Activated CD8-positive, alpha-beta memory T cell treated with anti-CD3 and anti-CD28 coated beads for 1 hour (primary cell): ENCODE results near the gene CLEC18C.
"Not testable (repeated sequence)": the region's sequence is repeated elsewhere in the genome, so short reads cannot be mapped to it uniquely, and the experiment has no call there.

ENCODE experiments used
- DNase-seq, 2 donors: peaks; one replicate each; pipeline ENCODE4 v3.0.0-alpha.2; 2020; ENCODE audit warnings: low read depth in 1 of 2; ENCODE audit errors: extremely low read depth in 1 of 2

Gene CLEC18C

DNA sequence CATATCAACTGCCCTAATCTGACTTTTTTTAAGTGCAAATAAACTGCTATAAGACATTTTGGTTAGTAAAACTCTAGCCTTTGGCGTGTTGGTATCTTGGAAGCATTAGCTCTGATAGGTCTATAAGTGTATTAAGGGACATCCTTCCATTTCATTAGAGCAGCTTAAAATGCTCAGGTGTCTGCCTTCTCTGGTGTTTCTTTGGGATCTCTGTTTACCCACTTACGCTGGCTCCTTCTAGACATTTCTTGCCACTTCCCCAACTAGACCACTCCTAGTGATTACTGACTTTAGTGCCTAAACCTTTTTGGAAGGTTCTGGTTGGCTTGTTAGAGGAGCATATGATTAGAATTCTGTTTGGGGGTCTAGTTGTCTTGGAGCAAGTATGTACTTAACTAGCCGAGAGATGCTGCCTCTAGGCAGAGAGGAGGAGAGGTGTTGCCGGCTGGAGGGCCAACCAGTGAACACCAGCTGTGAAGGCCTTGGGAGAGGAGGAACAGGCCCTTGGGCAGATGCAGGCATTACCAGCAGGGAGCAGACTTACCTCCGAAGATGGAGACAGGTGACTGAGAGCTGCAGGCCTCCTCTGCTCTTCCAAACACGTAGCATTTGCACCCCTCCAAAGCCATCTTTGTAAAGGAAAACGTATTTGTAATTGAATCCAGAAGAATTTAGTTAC lies 15.2 kb upstream of the CLEC18C start:
- DNase-seq: no peak

DNA sequence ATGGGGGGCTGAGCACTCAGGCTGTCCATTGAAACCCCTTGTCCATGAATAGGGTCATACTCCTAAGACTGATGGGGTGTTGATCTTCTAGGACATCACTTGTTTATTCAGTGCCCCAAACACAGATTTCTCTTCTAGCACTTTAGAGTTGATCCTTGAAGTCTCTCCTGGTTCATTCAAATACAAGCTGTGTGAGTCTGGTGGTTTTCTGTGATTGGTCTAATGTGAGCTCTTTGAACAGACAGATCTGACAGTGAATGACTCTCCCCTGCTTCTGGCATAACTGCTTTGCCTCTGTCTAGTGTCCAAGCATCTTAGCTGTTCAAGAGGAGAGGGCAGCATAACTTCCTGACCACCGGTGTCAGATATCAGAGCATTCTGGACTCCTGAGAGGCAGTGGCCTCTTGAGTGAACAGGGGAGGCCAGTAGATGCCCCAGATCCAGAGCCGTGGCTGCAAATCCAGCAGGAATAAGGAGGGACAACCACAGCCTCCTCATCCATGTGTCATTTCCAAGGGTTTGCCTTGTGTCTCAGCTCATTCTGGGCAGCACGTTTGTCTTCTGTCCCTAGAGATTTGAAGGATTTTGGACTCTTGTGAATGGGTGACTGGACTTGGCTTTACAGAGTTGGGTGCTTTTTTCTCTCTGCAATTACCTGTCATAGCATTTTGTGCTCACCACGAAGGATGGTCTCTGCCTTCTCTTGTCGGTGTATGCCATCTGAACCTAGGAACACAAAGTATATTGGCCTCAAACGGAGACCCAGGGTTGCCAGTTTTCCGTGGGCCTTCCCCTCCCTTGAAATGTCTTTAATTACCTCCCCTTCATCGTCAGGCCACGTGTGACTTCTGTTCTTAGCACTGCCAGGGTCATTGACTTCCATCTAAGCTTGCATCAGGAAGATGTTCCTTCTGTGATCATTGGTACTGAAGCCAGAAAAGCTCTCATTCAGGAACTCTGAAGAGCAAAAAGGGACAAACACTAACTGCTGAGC lies 13.9 kb upstream of the CLEC18C start:
- no peak for DNase-seq

DNA sequence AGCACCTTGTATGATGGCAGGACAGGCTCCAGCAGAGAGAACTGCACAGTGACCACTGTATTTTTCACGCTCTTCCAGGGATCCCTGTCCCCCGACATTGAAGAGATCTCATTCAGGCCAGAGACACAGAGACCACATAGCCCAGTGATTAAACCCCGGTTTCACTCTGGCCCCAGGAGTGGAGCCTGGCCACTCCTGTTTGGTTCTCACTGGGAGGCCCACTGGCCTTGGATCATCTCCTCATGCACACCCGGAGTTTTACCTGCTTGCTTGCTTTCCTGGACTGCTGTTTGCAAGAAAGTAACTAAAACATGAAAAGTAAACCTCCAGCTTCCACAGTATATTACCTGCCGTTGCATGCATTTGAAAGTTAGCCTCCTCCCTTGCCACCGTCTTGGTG lies 13.2 kb upstream of the CLEC18C start:
- DNase-seq: no peak

DNA sequence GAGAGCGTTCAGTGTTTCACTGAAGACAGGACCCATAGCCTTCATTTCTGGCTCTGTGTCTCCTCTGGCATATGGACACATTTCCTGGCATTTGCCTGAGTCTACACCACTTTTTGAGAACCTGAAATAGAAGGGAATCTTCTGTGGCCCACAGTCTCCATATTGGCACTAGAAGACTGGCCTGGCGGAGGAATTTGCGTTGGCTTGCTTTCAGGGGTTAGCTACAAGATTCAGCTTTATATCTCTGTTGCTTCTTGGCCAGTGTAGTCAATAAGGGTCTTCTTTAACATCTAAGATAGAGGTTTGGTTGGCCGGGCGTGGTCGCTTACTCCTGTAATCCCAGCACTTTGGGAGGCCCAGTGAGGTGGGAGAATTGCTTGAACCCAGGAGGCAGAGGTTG lies 12.8 kb upstream of the CLEC18C start:
- no peak for DNase-seq

DNA sequence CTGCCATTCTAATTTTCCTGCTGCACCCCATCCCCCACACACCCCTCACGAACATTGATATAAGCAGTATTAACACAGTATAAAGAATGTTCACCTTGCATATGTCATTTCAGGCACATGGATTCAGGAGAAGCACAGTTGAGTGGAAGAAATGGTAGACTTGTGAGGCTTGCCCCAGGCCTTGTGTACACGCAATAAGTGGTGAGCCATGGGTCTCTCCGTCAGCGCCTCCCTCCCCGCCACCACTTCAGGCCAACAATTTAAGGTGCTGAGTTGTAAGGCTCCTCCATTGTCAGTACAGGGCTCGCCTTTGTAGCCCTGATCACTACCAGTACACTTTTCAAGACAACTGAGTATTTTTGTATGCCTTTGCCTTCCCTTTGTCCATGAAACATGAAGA lies 12.2 kb upstream of the CLEC18C start:
- DNase-seq: no peak

DNA sequence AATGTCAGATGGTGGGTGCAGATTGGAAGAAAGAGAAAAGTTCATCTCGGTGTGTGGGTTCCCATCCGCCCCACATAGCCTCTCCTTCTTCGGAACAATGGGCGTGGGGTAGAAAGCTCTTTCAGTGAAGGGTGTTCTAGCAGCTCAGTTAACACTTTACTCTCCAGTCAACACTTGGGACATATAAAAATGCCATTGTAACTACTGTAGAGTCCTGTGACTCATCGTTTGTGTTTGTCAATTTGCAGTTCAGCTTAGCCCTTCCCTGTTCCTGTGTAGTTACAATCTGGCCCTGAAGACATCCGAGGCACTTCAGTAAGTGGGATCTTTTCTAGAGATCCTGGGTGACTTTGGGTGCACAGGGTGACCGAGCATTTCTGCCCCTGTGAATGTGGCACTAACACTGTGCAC lies 11.5 kb upstream of the CLEC18C start:
- DNase-seq: no peak

DNA sequence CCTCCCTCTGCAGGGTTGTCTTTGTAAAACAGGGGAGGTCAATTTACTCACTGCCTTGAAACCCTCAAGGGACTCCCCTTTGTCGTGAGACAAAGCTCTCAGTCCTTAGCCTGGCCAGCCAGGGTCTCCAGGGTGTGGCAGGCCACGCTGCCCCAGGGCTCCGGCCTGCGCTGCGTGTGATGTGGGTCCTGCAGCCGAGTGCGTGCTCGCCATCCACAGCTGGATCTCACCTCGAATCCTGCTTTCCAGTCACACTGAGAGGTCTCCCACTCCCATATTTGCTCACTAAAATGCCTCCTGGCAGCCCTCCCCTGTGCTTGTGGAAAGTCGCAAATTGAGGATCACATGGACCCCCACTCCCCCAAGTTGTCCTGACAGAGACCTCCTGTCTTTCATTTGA lies 10.0 kb upstream of the CLEC18C start:
- no peak for DNase-seq

DNA sequence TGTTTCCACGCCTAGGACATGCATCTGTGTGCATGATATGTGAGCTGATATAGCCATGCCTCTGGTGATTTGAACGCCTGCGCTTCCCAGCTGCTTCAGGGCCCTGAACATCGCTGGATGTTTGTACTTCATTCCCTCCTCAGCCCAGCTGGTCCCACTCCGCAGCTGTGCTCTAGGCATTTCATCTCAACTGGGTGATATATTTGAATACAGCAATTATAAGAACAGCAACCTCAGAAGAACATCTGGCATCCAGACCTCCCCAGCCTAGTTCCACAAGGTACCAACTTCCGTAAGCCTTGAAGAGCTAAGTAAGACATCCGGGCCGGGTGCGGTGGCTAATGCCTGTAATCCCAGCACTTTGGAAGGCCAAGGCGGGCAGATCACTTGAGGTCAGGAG lies 6.9 kb upstream of the CLEC18C start:
- DNase-seq: not testable (repeated sequence)

DNA sequence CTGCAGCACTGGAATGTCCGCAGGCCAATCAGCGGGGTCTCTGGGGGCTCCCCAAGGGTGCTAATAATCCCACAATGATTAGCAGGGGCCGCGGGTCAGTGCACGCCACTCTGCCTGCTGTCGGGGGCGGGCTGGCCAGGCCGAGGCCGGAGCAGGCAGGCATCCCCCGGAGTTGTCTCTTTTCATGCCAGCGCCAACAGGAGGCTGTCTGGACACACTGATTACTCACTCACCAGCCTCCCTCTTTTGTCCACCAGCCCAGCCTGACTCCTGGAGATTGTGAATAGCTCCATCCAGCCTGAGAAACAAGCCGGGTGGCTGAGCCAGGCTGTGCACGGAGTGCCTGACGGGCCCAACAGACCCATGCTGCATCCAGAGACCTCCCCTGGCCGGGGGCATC lies 329 bp downstream of the CLEC18C start:
- DNase-seq: not testable (repeated sequence)

DNA sequence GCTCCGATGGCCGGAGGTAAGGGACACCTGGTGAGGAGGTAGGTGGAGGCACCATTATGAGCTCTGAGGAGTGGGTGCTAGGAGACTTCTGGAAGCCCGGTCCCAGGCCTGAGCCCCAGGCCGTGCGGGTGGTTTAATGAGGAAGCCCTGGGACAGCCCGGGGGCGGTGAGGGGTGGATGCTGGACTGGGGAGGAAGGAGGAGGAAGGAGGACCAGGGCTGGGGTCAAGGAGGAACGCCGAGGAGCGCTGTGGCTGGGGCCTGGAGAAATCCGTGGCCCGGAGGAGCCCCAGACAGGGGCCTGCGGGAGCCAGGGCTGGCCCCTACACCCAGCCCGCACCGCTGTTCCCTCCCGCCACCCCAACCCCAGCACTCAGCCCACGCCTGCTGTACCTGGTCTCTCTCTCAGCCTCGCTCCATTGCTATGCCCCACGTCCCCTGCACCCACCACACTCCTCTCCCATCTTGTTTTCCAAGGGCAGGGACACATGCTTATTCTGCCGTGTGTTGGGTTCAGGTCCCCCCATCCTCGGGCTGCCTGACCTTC lies 873 bp downstream of the CLEC18C start:
- not testable (repeated sequence) for DNase-seq

DNA sequence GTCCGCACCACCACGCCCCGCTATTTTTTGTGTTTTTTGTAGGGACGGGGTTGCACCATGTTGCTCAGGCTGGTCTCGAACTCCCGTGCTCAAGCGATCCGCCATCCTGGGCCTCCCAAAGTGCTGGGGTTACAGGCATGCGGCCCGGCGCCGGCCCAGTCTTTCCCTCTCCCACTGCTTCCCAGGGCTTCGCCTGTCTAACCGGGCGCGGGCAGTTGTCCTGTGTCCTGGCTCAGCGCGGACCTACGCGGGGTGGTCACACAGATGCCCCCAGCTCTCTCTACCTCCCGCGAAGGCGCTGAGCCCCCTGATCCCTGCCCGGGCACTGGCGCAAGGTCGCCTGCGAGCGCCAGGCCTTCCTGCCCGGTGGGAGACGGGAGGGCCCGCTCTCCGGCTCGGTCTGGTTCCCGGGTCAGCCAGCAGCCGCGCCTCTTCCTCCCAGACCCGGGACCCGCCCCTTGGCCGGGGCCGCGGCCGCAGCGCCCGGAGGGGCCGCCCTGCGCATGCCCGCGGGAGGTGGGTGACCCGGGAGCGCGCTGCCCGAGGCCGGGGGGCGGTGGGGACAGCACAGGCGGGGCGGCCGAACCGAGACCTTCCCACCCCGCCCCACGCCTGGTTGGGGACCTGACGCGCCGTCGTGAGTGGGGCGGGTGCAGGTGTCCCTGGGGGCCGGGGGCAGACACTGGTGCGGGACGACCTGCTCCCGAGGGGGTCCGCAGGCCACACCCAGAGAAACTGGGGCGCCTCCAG lies 14.4 kb downstream of the CLEC18C start:
- not testable (repeated sequence) for DNase-seq

DNA sequence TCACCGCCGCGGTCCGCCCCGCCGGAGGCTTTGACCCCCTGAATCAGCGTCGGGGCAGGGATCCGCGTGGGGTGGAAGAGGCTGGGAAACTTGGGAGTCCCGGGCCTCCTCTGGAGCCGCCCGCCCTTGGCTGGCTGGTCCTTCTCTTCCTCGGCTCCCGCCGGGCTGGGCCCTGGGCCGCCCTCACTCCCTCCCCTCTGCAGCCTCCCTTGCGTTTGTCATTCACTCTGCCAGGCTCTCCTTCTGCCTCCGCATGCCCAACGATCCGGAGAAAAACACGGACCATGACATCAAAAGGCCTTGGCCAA lies 15.0 kb downstream of the CLEC18C start:
- DNase-seq: not testable (repeated sequence)

DNA sequence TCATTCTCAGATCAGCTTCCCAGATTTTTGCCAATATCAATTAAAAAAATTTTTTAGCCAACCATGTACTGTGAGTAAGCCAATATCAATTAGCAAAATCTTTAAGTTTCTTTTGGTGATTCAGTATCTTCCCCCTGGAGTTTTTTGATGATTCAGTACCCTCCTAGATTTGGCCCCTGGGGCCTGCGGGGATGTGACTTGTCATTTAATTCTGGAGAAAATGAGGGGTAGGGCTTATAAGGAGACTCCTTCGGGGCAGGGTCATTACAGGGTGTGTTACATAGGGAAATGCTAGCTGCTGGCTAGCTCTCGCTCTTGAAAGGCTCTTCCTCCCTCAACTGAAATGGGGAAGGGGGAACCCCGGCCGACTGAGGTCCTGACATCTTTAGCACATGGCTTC lies 17.0 kb downstream of the CLEC18C start:
- DNase-seq: not testable (repeated sequence)

DNA sequence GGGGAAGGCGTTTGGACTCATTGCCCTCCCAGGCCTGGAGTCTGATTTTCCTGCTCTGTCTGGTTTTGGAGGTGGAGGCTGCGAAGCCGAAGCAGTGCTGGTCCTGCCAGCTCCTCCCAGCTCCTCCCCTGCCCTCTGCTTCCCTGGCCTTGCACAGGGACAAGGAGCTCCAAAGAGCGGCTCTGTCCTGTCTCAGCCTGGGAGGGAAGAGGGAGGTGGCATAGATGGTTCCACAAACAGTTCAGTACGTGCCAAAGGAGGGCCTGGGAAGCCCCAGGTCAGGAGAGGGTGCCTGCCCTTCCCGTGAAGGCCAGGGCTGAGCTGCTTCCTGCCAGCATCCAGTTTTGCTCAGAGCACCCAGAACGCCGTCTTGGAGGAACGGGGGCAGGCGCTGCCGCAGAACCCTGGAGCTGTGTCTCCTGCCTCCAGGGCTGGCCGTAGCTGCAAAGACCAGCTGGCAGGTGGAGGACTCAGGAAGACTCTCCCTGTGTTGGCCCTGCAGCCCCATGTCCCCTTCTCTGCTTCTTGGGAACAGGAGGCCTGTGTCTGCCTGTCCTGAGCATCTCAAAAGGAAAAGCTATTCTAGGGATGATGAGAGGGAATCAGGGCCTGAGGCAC lies 23.2 kb downstream of the CLEC18C start:
- DNase-seq: not testable (repeated sequence)

DNA sequence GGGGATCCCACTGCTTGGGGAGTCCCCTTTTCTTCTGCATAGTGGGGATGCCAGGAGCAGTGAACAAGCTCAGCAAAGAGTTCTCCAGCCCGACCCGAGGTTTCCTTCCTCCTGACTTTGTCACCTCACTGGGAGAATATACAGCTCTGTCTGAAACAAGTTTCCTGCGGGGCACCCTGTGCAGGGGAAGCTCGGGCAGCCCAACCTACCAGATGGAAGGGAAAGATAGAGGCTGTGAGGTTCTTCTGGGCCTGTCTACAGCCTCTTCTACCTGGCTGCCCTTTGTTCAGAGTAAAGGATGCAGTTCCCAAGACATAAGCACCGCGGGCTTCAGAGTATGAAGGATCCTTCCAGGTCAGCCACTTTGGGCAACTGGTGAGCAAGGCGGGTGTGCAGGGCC lies 24.0 kb downstream of the CLEC18C start:
- not testable (repeated sequence) for DNase-seq

DNA sequence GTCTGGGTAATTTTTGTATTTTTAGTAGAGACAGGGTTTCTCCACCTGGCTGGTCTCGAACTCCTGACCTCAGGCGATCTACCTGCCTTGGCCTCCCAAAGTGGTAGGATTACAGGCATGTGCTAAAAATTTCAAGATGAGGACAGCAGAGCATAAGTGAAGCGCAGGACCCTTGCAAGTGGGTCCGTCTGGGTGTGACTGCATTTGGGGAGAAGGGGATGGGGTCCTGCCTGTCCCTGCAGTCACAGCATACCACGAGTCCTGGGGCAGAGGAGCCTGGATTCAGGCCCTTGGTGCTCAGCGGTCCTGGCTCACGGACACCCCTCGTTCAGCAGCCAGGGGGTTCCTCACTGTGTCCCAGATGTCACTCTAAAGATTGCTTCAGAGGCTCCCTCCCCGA lies 24.6 kb downstream of the CLEC18C start:
- not testable (repeated sequence) for DNase-seq

DNA sequence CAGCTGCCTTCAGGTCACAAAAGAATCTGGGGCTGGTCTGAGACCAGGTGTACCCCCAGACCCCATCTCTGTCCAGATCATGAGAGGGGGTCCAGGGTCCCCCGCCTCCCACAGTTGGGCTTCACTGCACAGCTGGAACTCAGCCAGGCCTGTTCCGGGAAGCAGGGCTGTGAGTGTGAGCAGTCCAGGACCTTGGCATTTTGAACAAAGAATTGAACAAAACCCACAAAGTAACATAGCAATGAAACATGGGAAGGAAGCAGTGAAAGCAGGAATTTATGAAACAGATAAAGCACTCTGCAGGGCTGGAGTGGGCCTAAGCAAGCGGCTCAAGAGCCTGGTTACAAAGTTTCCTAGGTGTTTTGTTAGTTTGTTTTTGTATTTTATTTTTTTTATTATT lies 25.1 kb downstream of the CLEC18C start:
- DNase-seq: not testable (repeated sequence)

DNA sequence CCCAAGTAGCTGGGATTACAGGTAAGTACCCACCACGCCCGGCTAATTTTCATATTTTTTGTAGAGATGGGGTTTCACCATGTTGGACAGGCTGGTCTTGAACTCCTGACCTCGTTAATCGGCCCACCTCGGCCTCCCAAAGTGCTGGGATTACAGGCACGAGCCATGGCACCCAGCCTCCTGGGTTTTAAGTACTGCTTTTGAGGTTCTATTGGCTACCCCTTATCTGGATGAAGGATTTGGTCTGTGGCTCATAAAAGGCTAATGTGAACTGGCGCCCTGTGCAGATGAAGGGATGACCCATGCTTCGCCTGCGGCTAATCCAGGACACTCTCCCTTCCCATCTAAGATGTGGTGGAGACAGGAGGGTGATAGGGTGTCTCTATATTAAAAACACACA lies 25.6 kb downstream of the CLEC18C start:
- not testable (repeated sequence) for DNase-seq

DNA sequence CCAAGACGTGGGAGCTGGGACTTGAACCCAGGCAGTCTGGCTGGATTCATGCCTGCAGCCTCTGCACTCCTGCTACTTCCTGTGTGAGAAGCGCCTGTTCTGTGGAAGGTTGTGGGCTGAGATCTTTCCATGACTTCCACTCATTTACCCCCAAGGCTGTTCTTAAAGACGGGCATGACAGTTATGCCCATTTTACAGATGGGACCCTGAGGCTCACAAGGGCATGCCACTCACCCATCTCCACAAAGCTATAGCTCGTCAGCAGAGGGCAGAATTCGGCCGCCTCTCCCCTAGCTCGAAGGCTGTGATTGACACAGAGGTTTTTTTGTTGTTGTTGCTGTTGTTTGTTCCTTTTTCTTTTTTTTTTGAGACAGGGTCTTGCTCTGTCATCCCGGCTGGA lies 26.5 kb downstream of the CLEC18C start:
- DNase-seq: not testable (repeated sequence)

DNA sequence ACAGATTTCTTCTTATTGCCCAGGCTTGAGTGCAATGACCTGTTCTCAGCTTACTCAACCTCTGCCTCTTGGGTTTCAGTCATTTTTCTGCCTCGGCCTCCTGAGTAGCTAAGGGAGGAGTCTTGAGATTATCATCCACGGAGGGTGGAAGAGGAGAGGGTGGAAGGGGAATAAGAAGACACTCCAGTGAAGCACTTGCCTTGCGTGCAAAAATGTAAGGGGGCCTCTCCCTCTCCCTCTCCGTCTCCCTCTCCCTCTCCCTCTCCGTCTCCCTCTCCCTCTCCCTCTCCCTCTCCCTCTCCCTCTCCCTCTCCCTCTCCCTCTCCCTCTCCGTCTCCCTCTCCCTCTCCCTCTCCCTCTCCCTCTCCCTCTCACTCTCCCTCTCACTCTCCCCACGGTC lies 29.9 kb downstream of the CLEC18C start:
- not testable (repeated sequence) for DNase-seq

DNA sequence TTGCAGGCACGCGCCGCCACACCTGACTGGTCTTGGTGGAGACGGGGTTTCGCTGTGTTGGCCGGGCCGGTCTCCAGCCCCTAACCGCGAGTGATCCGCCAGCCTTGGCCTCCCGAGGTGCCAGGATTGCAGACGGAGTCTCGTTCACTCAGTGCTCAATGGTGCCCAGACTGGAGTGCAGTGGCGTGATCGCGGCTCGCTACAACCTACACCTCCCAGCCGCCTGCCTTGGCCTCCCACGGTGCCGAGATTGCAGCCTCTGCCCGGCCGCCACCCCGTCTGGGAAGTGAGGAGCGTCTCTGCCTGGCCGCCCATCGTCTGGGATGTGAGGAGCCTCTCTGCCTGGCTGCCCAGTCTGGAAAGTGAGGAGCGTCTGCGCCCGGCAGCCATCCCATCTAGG lies 30.4 kb downstream of the CLEC18C start:
- not testable (repeated sequence) for DNase-seq
